HG02938 (cell line): ENCODE measurements around the gene IP6K1.
A peak's percentile ranks its signal among the peaks of the same experiment; 100 is the strongest.
"Not testable (repeated sequence)": the region's sequence is repeated elsewhere in the genome, so short reads cannot be mapped to it uniquely, and the experiment has no call there.

Experiments
- ATAC-seq: cut with Tn5 transposase; IDR thresholded peaks from one replicate; pipeline ENCODE4 v1.9.1; 2021; ENCODE audit warnings: mild to moderate bottlenecking, moderate library complexity; ENCODE audit not compliant: unreplicated experiment

IP6K1 gene

DNA sequence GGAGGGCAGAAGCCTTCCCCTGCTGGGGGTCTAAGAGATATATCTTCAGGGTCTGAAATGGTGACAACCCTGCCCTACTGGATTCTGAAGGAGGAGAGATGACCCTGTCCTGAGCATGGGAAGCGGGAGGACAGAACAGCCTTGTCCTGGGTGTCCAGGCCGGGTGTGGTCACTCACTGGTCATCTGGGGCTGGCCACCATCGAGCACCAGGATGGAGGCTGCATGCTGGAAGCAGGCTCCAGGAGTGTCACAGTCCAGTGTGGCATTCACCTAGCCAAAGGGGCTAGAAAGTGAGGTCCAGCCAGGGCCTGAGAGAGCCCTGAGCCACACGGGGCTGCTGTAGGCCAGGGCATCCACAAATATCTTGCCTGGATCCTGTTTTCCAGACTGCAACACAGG lies 8.1 kb upstream of the IP6K1 start:
- no peak for ATAC-seq

GRCh38 chr3:49793486-49794085 lies 7.2 kb upstream of the IP6K1 start:
- no peak for ATAC-seq

- ATAC-seq, result no peak
These were observed 6.2 kb upstream of the IP6K1 start for GRCh38 chr3:49792371-49793150.

- no peak for ATAC-seq
These were observed 5.2 kb upstream of the IP6K1 start for GRCh38 chr3:49791571-49791970.

- ATAC-seq, result no peak
These were observed 4.5 kb upstream of the IP6K1 start for GRCh38 chr3:49790626-49791411.

GRCh38 chr3:49788056-49788455 lies 1.7 kb upstream of the IP6K1 start:
- ATAC-seq, result no peak

GRCh38 chr3:49787536-49787935 lies 1.2 kb upstream of the IP6K1 start:
- ATAC-seq, result no peak

GRCh38 chr3:49787182-49787464 lies 781 bp upstream of the IP6K1 start:
- ATAC-seq, result no peak

GRCh38 chr3:49785565-49786356 lies 581 bp downstream of the IP6K1 start:
- ATAC-seq, result peak; percentile 36

GRCh38 chr3:49782277-49782676 lies 4.1 kb downstream of the IP6K1 start:
- ATAC-seq, result not testable (repeated sequence)

GRCh38 chr3:49781415-49782199 lies 4.7 kb downstream of the IP6K1 start:
- ATAC-seq, result no peak

DNA sequence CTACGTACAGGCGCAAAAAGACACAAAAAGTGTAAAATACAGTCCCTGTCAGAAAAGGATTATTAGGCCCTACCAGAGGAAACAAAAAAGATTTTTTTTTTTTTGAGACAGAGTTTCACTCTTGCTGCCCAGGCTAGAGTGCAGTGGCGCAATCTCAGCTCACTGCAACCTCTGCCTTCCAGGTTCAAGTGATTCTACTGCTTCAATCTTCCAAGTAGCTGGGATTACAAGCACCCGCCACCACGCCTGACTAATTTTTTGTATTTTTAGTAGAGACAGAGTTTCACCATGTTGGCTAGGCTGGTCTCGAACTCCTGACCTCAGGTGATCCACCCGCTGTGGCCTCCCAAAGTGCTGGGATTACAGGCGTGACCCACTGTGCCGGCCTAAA lies 5.4 kb downstream of the IP6K1 start:
- not testable (repeated sequence) for ATAC-seq

DNA sequence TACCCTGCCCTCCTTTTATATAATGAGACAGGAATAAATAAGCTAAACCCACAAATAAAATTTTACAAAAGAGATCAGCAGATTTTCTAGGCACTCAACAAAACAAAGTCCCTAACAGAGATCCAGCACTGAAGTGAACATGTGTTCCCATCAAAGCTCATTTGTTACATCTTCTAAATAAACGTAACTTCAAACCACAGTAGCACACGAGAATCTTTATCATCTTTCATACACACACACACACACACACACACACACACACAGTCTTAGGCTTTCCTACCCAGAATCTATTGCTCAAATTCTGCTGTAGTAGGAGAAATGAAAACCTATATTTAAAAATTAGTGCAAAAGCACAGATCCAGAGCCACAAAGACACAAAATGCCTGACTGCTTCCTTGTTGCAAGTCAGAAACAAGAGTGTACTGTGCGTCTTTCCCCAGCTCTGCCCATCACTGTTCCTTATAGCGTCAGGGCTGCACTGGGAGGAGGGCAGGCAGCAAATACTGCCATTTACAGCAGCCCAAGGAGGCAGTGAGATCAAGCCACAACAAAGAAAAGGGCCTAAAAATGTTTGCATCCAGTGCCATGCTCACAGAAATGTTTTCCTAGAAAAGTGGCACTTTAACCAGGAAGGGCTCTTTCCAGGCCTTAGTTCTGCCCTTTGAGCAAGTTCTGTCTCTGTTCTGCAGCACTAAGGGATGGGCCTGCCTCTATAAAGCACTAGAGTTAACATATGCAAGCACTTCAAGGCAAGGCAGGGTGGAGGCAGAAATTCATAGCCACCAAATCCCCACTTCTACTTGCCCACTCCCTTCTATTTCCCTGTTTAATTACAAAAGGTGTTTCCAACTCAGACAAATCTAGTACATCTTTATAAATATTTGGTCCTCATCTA lies 6.0 kb downstream of the IP6K1 start:
- no peak for ATAC-seq

- ATAC-seq, result no peak
These were observed 6.8 kb downstream of the IP6K1 start for GRCh38 chr3:49779358-49780079.

GRCh38 chr3:49776101-49776500 lies 10.2 kb downstream of the IP6K1 start:
- not testable (repeated sequence) for ATAC-seq

- ATAC-seq, result no peak
These were observed 10.8 kb downstream of the IP6K1 start for GRCh38 chr3:49775538-49775937.

- no peak for ATAC-seq
These were observed 13.6 kb downstream of the IP6K1 start for GRCh38 chr3:49772703-49773102.

DNA sequence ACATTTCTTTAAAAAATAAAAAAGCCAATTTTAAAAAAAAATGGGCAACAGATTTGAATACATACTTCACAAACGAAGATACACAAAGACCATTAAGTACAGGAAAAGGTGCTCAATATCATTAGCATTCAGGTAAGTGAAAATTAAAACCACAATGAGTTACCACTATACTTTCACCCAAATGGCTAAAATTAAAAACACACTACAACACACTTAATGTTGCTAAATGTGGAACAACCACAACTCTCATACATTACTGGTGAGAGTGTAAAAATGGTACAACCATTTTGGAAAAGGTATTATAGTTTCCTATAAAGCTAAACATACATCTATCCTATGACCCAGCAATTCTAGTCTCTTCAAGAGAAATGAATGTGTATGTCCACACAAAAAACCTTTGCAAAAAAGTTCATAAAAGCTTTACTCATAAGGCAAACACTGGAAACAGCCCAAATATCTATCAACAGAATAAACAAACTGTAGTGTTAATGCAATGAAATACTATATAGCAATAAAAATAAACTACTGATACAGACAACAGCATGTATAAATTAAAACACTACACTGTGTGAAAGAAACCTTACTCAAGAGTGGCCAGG lies 14.9 kb downstream of the IP6K1 start:
- no peak for ATAC-seq
